Adrenal gland (tissue), 12 donors: ENCODE data around the gene ADAM10. TPM values are rescaled to one million over a fixed set of nuclear protein-coding genes. Genes with fewer than 3 reads are reported as not detected.

Experiments used
- DNase-seq, 7 donors: peaks; one replicate each; pipeline ENCODE4 v3.0.0-alpha.2; 2019 to 2020
- H3K27ac ChIP-seq, 5 donors: fragments of 200-600 bp; sonication (generic) in 4 of 5; 1 replicate in 3 of 5; 2 replicates in 2 of 5; pipeline versions ENCODE4 v1.5.1 to v1.8.0; 2016 to 2020; ENCODE audit warnings: mild to moderate bottlenecking in 1 of 5
- H3K27me3 ChIP-seq: fragments of 200-600 bp; 2 replicates; pipeline ENCODE4 v1.8.0; 2021
- H3K36me3 ChIP-seq, 2 donors: fragments of 200-600 bp; replicated peaks in 1 of 2; 1 replicate in 1 of 2; 2 replicates in 1 of 2; pipeline versions ENCODE4 v1.5.1 to v1.8.0; 2018 to 2022
- H3K4me1 ChIP-seq, 2 donors: fragments of 200-600 bp; replicated peaks in 1 of 2; 1 replicate in 1 of 2; 2 replicates in 1 of 2; pipeline versions ENCODE4 v1.5.1 to v1.8.0; 2018 to 2021
- H3K4me3 ChIP-seq, 4 donors: fragments of 200-600 bp; sonication (generic) in 3 of 4; one replicate each; pipeline ENCODE4 v1.5.1; 2016 to 2018
- H3K9me3 ChIP-seq, 3 donors: fragments of 200-600 bp; sonication (generic) in 1 of 3; replicated peaks in 1 of 3; 1 replicate in 2 of 3; 2 replicates in 1 of 3; pipeline versions ENCODE4 v1.5.1 to v1.8.0; 2016 to 2021
- POLR2A ChIP-seq, 2 donors: fragments of 450-650 bp; IDR thresholded peaks; one replicate each; pipeline ENCODE4 v1.6.1; 2017; ENCODE audit warnings: antibody characterized with exemption in 2 of 2, mild to moderate bottlenecking in 2 of 2, moderate library complexity in 1 of 2
- WGBS, 4 donors: extraction: QIAGEN DNeasy Blood & Tissue Kit in 2 of 4; methylation state at CpG; one replicate each; pipeline versions ENCODE4 v1.1.5 to v1.1.7; 2013 to 2017; 5-methylcytosine and 5-hydroxymethylcytosine counted together
- intact Hi-C, 2 donors: fragments of 100-400 bp; cut with DNase I; formaldehyde crosslinking; loops; one replicate each; pipeline versions ENCODE4 v1.14.1 to v1.15.0; 2022 to 2023
- polyA plus RNA-seq, 3 donors: library from polyadenylated mRNA; stranded (reverse); fragments of 200-250 nt in 2 of 3; fragments of 350-450 nt in 1 of 3; fragmentation: Illumina TruSeq in 1 of 3; extraction: RNeasy Lipid Tissue Mini Kit (QIAGEN cat#74804) in 1 of 3; gene quantifications; one replicate each; pipeline ENCODE4 v1.2.3, GENCODE V29; 2013 to 2014
- total RNA-seq, 9 donors: library from RNA; depleted of rRNA in 4 of 9; stranded (reverse); fragments of >200 nt in 4 of 9; fragments of 120-200 nt in 1 of 9; fragmentation: NEBNext Ultra II Directional in 1 of 9; extraction: Animal tissue kit (Norgen Biotek cat#: 25700) in 1 of 9; gene quantifications; one replicate each; pipeline versions ENCODE4 v1.1.0 to v1.2.4, GENCODE V29; 2013 to 2023
- TF ChIP-seq, protein P1 (sequence below), 6 experiments: fragments of 450-650 bp in 4 of 6; fragments of 200-600 bp in 2 of 6; sonication (generic) in 1 of 6; IDR thresholded peaks; 1 replicate in 5 of 6; 2 replicates in 1 of 6; pipeline versions ENCODE4 v1.5.1 to v1.8.0; 2016 to 2021; ENCODE audit warnings: antibody characterized with exemption in 6 of 6, mild to moderate bottlenecking in 2 of 6, moderate library complexity in 1 of 6
- donor health status: healthy with polysubstance abuse.
- donor health status: Bipolar disorder and iron deficiency.
- donor health status: DM: yes; HTN: yes; CAD: no.
- donor health status: DM: no; HTN: no; CAD: no.
- donor health status: DM: no; HTN: no; CAD: no.
- donor health status: DM: yes; HTN: yes; CAD: no.

Gene ADAM10
- total and polyA plus RNA-seq, 12 donors = 6.2 to 97.9 (median 50.7) TPM

DNA sequence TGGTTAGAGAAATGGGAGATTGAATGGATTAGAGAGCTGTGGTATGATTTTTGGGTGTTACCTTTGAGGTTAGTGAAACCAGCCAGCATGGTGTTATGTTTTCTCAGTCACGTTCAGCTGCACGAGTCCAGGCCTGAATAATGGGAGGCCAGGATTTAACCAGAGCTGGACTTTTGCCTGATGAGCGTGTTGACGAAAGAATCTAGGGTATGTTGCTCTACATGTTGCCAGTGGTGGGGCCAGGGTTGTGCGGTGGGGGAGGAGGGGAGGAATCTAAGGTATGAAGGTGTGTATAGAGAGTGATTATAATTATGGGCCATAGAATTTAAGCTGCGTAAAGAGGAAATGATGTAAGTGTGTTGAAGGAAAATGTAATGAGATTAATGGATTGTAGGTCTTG is 44.4 kb upstream of the ADAM10 start:
- DNase-seq = no peak
- Histone ChIP-seq H3K27ac (no peak overlapping the region), H3K36me3 (no peaks in the 10 kb centered on the region), H3K4me3 (no peak overlapping the region), H3K27me3 (no peaks in the 10 kb centered on the region), H3K9me3 (no peaks in the 10 kb centered on the region), H3K4me1 (peaks cover 0 to 6% of the 10 kb centered on the region in 2 donors)
- 85 to 94% (median 89%) methylated on average over 6 of the region's 6 CpGs for WGBS, 4 donors
- intact Hi-C loops = no loop called here
- TF ChIP-seq POLR2A (IDR thresholded peaks at IDR 0.05) = no peak

DNA sequence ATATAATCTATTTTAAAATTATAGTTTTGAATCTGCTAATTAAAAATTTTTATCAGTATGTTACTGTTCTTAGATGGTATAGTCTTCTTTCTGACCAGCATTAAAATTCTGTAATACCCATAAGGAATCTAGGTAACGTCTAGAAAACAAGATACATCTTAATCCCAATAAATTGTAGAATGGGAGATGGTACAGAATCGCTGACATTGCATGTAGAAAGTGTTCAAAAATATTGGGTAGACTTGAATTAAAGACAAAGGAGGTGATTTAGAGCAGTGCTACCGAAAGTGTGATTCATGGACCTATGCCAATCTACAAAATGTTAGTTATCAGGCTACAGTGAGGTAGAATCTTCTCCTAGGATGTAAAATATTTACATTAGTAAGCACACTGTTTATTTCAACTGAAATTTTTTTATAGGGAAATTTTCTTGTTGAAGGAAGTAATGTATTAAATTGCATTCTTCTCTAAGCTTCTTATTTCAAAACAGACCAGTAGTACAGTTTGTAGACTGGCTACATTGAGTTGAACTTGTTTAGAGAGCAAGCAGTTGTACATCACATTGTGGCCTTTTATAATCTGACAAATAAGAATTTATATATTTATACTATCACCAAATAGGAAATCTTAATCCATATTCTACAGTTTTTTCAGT is 38.7 kb upstream of the ADAM10 start:
- intact Hi-C loops = no loop called here
- Histone ChIP-seq H3K27ac (no peak overlapping the region), H3K4me1 (no peaks in the 10 kb centered on the region), H3K4me3 (no peak overlapping the region), H3K9me3 (no peaks in the 10 kb centered on the region), H3K36me3 (no peaks in the 10 kb centered on the region), H3K27me3 (no peaks in the 10 kb centered on the region)
- WGBS, 4 donors = 95 to 99% (median 98%) methylated on average over 3 of the region's 3 CpGs
- no peak for DNase-seq
- no peak for TF ChIP-seq POLR2A (IDR thresholded peaks at IDR 0.05)
- TF ChIP-seq, protein P1, sequence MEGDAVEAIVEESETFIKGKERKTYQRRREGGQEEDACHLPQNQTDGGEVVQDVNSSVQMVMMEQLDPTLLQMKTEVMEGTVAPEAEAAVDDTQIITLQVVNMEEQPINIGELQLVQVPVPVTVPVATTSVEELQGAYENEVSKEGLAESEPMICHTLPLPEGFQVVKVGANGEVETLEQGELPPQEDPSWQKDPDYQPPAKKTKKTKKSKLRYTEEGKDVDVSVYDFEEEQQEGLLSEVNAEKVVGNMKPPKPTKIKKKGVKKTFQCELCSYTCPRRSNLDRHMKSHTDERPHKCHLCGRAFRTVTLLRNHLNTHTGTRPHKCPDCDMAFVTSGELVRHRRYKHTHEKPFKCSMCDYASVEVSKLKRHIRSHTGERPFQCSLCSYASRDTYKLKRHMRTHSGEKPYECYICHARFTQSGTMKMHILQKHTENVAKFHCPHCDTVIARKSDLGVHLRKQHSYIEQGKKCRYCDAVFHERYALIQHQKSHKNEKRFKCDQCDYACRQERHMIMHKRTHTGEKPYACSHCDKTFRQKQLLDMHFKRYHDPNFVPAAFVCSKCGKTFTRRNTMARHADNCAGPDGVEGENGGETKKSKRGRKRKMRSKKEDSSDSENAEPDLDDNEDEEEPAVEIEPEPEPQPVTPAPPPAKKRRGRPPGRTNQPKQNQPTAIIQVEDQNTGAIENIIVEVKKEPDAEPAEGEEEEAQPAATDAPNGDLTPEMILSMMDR (IDR thresholded peaks at IDR 0.05) = no peak

DNA sequence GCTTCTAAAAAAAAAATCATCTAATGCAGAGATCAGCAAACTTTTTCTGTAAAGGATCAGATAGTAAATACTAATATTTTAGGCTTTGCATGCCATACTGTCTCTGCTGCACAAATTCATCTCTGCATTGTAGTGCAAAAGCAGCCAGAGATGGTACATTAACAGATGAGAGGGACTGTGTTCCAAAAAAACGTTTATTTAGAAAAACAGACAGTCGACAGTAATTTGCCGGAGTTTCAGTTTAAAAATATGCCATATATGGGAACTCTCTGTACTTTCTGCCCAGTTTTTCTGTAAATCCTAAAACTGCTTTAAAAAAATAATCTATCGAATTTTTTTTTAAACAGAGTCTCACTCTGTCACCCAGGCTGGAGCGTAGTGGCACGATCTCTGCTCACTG is 35.8 kb upstream of the ADAM10 start:
- no peaks in the 10 kb centered on the region for H3K36me3 ChIP-seq
- no peak overlapping the region for H3K4me3 ChIP-seq
- WGBS, 4 donors = 69 to 80% (median 73%) methylated on average over 6 of the region's 6 CpGs
- H3K4me1 ChIP-seq = peaks cover 0 to 6% of the 10 kb centered on the region in 2 donors
- TF ChIP-seq POLR2A (IDR thresholded peaks at IDR 0.05) = no peak
- TF ChIP-seq, protein P1 (IDR thresholded peaks at IDR 0.05) = no peak
- no peaks in the 10 kb centered on the region for H3K27me3 ChIP-seq
- H3K9me3 ChIP-seq = no peaks in the 10 kb centered on the region
- no peak for DNase-seq
- intact Hi-C loops = no loop called here
- no peak overlapping the region for H3K27ac ChIP-seq

DNA sequence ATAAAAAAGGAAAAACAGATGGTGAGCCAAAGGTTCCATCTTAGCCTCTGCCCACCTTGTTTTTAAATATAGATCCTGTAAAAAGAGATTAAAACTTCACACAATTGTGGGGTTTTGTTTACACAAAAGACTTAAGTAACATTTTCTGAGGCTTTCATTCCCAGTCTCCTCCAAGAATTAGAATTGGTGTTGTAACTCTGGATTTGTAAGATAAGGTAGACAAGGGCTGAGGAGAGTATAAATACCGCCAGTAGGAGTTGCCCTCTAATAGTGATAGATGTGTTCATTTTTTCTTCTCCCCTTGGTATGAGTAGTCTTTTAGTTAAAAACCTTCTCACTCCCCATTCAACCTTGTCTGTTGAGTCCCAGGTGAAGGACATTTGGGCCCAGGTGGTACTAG is 30.0 kb upstream of the ADAM10 start:
- TF ChIP-seq, protein P1 (IDR thresholded peaks at IDR 0.05) = no peak
- no peak for TF ChIP-seq POLR2A (IDR thresholded peaks at IDR 0.05)
- no peaks in the 10 kb centered on the region for H3K36me3 ChIP-seq
- 95 to 100% (median 98%) methylated on average over 1 of the region's 1 CpG for WGBS, 4 donors
- no peaks in the 10 kb centered on the region for H3K9me3 ChIP-seq
- H3K27ac ChIP-seq = no peak overlapping the region
- H3K4me3 ChIP-seq = no peak overlapping the region
- DNase-seq = no peak
- H3K4me1 ChIP-seq = peaks cover 0 to 14% of the 10 kb centered on the region in 2 donors
- no peaks in the 10 kb centered on the region for H3K27me3 ChIP-seq
- intact Hi-C loops = loop anchor here in 1 of 2 donors (10.0 kb wide), 1 partner anchor 145 kb away; no protein-coding TSS in a partner anchor

DNA sequence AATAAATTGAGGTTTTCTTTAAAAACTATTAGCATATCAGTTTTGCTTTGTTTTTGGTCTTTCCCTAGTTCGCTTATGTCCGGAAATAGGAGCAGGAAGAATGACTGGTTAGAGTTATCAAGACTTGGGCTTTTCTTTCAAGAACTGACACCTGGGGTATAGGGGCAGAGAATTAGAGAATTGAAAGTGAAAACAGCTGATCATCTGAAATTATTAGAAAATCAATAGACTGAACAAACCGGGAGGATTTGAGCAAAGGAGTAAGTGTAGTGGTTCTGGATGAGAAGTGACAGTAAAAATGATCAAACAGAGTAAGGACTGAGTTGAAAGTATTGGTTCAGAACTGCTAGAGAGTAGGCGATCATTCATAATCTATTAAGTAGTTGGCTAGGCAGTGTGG is 27.6 kb upstream of the ADAM10 start:
- intact Hi-C loops = loop anchor here in 1 of 2 donors (10.0 kb wide), 1 partner anchor 148 kb away; no protein-coding TSS in a partner anchor
- H3K27me3 ChIP-seq = no peaks in the 10 kb centered on the region
- no peak overlapping the region for H3K27ac ChIP-seq
- peaks cover 13 to 33% of the 10 kb centered on the region in 2 donors for H3K4me1 ChIP-seq
- H3K36me3 ChIP-seq = no peaks in the 10 kb centered on the region
- no peaks in the 10 kb centered on the region for H3K9me3 ChIP-seq
- TF ChIP-seq POLR2A (IDR thresholded peaks at IDR 0.05) = no peak
- TF ChIP-seq, protein P1 (IDR thresholded peaks at IDR 0.05) = no peak
- DNase-seq = no peak
- 88 to 92% (median 88%) methylated on average over 4 of the region's 4 CpGs for WGBS, 4 donors
- no peak overlapping the region for H3K4me3 ChIP-seq
